HL-60/S4 treated with retinoic acid at 250 ng/mL for 4 days and 3 days (cell line): ENCODE data around the gene CRADD.
"Not testable (repeated sequence)": the region's sequence is repeated elsewhere in the genome, so short reads cannot be mapped to it uniquely, and the experiment has no call there.

ENCODE experiments used
- in situ Hi-C: fragments of 300-500 bp; cut with MboI; formaldehyde crosslinking; loops from 2 replicates; pipeline ENCODE4 v1.7.0; 2022; ENCODE audit warnings: low sequenced_read_pairs

CRADD gene

DNA sequence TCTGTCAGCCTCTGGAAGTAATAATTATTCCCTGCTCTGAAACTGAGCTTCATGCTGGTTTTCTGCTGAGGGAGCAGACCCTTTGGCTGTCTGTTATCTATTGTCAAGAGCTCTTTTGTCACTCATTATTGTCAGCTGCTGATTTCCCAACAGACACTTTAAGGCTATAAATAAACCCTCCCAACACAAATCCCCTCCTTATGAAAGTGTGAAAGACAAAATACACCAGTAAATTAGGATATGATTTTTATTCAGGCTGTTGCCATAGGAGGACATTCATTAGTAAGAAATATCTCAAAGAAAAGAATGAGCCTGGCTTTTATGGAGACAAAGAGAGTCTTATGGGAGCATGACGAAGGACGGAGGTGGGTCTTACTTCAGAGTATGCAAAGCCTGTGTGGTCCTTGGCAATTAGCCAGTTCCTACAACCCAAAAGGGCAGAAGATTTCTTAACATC lies 180.8 kb downstream of the CRADD start:
- in situ Hi-C loops = no loop called here

GRCh38 chr12:93860668-93861373 lies 183.6 kb downstream of the CRADD start:
- in situ Hi-C loops = no loop called here

- in situ Hi-C loops = no loop called here
Measured at GRCh38 chr12:93862424-93862823, 185.2 kb downstream of the CRADD start.

GRCh38 chr12:93865751-93866150 lies 188.6 kb downstream of the CRADD start:
- in situ Hi-C loops = no loop called here

GRCh38 chr12:93868771-93869170 lies 191.6 kb downstream of the CRADD start:
- in situ Hi-C loops = no loop called here

DNA sequence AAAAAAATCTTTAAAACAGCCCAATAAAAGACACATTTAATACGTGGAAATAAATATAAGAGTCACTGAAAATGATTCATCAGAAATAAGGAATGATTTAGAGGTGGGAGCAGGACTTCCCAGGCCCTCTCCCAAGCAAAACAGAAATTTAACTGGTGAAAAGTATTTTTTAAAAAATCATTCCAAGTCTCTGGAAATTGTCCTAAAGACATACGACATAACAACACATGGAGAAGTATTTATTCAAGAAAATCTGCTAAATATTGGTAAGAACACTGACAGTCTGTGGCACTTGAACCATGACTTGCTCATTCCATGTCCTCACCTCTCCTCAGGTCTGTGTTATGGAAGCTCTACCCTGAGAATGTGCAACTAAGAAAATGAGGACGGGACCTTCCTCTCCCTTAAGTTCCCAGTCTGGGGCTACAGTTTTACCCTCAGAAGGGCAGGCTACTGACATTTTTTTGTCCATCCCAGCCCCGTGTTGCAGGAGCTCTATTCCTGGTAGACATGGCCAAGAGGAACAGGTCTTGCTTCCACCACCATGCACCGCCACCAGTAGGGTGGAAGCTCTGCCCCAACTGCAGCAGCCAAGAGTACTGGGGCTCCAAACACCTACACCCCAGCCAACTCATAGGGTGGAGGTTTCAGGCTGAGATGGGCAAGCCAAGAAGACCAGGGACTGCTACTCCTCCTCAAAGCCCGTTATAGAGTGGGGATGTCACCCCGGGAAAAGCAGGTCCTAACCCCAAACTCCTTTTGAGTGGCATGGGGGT lies 193.0 kb downstream of the CRADD start:
- in situ Hi-C loops = no loop called here

GRCh38 chr12:93871566-93871965 lies 194.4 kb downstream of the CRADD start:
- in situ Hi-C loops = not testable (repeated sequence)

DNA sequence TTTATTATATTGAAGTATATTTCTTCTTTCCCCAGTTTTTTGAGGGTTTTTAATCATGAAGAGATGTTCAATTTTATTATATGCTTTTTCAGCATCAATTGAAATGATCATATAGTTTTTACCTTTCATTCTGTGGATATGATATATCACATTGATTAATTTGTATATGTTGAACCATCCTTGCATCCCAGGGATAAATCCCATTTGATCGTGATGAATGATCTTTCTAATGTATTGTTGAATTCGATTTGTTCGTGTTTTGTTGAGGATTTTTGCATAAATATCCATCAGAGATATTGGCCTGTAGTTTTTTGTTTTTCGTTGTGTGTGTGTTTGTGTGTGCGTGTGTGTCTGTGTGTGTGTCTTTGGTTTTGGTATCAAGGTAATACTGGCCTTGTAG lies 196.4 kb downstream of the CRADD start:
- in situ Hi-C loops = no loop called here

- in situ Hi-C loops = no loop called here
Measured at GRCh38 chr12:93875157-93875556, 198.0 kb downstream of the CRADD start.

GRCh38 chr12:93876360-93876759 lies 199.2 kb downstream of the CRADD start:
- in situ Hi-C loops = no loop called here

GRCh38 chr12:93877446-93877845 lies 200.3 kb downstream of the CRADD start:
- in situ Hi-C loops = no loop called here

DNA sequence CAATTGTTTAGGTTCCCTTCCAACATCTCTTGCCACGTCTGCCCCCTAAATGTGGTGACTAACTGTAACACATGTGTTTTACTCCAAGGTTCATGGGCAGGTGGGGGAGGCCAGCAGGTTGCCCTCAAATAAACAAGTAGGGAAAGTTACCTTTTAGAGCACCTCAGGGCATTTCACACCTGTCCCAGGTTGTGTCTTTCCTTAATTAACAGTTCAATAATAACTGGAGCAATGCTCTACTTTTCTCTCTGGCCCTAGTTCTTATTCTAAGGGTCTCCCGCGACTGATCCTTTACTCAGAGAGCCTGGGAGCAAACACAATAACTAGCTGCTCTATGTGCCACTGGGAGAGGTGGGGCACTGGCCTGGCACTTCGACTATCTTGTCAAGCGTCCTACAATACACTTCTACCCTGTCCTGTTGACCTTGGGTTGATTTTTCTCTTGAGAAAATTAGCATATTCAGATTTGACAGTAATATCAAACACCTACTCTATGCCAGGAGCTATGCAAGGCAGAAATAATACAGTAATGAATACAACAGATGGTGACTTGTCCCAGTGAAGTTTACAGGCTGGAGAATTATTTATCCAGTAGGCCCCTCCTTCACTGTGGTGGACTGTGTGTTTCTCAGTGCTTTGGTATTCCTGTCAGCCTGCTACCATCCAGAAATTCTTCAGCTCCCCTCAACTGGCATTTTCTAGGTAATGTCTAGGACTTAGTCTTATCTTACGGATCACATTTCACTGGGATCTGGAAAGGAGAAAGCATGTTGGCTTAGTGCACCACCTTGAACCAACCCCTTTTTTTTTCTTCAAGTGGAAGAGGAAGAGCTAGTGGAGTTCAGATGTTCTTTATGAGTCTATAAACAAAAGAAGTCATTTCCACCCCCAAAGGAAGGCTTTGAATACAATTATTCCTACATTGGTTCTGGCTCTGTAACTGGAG lies 202.6 kb downstream of the CRADD start:
- in situ Hi-C loops = no loop called here

GRCh38 chr12:93880853-93881522 lies 203.8 kb downstream of the CRADD start:
- in situ Hi-C loops = no loop called here

DNA sequence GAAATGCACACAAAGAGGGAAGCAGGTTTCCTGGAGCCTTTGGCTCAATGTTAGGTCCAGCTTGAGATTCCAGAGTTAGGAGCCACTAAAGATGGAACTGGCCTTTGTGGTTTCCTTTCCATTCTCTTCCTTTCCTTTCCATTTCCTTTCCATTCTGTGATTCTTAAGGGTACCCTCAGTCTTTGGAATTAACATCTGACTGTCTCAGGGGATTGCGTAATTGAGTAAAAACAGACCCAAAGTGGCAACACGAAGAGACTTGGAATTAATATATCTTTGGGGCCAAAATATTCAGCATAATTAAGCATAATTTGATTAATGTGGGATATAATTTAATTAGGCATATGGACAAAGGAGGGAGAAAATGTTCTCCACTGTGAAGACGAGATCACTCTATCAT lies 205.6 kb downstream of the CRADD start:
- in situ Hi-C loops = no loop called here

DNA sequence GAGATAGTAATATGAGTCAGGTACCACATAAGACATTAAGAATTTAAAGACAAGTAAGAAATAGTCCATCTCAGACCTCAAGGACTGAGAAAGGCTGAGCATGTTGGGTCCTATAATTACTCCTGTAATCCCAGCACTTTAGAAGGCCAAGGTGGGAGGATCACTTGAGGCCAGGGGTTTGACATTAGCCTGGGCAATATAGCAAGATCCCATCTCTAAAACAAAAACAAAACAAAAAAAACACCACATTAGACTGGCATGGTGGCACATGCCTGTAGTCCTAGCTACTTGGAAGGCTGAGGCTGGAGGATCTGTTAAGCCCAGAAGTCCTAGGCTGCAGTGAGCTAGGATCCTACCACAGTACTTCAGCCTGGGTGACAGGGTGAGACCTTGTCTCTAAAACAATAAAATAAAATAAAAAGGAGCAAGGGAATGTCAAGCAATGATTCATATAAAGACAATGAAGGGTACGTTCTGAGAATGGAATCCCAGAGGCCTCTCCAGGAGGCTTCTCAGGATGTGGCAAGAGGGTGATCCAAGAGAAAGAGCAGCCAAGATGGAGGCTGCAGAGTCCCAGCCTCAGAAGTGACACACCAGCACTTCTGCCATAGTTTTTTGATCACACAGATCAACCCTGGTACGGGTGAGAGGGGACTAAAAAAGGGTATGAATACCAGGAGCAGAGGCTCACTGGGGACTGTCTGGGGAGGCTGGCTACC lies 206.4 kb downstream of the CRADD start:
- in situ Hi-C loops = no loop called here

- in situ Hi-C loops = no loop called here
Measured at GRCh38 chr12:93884794-93885460, 207.8 kb downstream of the CRADD start.

GRCh38 chr12:93885973-93886532 lies 208.9 kb downstream of the CRADD start:
- in situ Hi-C loops = not testable (repeated sequence)

- in situ Hi-C loops = no loop called here
Measured at GRCh38 chr12:93886533-93887511, 209.6 kb downstream of the CRADD start.
